GM18505 (cell line): ENCODE measurements around the gene RPS28.
"Not testable (repeated sequence)": the region's sequence is repeated elsewhere in the genome, so short reads cannot be mapped to it uniquely, and the experiment has no call there.

Experiments
- ATAC-seq: cut with Tn5 transposase; IDR thresholded peaks from one replicate; pipeline ENCODE4 v1.9.1; 2021; ENCODE audit not compliant: unreplicated experiment
- POLR2A ChIP-seq: IDR thresholded peaks from 4 replicates; pipeline ENCODE4 v1.6.1; 2011; ENCODE audit warnings: borderline replicate concordance; ENCODE audit not compliant: insufficient read depth, insufficient read length; ENCODE audit errors: extremely low read depth

RPS28 gene

DNA sequence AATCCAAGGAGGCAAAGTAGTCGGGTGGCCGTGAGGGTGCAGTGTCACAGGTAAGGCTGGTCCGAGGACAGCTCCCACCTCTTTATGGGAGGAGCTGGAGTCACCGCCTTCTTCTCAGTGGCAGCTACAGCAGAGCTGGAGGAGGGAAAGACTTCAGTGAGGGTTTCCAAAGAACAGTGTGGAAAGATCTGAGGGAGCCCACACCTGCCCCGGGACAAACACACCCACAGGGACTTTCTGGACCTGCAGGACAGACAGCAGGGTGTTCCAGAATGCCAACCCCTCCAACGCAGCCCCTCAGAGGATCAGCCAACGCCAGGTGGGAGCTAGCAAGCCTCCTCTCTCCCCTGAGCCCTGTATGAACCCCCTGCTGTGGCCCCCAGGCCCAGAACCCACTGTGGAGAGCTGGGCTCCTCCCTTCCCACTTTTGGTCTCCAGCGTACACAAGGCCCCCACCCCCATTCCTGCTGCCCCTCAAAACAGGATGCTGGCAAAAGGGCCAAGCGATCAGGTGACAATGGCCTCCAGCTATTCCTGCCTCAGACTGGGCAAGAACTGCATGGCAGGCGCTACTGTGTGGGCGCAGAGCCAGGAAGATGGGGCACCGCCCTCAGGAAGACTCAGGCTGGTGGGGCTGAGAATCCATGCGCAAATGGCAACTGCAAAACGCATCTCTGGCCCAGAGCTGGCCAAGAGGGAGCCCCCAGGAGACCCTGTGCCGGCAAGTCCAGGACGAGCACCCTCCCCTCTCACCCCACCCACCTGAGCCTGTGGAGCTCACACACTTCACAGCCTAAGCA is 9.6 kb upstream of the RPS28 start:
- TF ChIP-seq POLR2A, result no peak
- ATAC-seq, result no peak

DNA sequence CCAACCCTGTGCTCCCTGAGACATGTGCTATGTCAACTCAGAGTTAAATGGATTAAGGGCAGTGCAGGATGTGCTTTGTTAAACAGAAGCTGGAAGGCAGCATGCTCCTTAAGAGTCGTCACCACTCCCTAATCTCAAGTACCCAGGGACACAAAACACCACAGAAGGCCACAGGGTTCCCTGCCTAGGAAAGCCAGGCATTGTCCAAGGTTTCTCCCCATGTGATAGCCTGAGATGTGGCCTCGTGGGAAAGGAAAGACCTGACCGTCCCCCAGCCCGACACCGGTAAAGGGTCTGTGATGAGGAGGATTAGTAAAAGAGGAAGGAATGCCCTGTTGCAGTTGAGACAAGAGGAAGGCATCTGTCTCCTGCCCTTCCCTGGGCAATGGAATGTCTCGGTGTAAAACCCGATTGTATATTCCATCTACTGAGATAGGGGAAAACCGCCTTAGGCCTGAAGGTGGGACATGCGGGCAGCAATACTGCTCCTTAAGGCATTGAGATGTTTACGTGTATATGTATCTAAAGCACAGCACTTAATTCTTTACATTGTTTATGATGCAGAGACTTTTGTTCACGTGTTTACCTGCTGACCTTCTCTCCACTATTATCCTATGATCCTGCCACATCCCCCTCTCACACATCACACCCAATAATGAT is 6.2 kb upstream of the RPS28 start:
- not testable (repeated sequence) for ATAC-seq

DNA sequence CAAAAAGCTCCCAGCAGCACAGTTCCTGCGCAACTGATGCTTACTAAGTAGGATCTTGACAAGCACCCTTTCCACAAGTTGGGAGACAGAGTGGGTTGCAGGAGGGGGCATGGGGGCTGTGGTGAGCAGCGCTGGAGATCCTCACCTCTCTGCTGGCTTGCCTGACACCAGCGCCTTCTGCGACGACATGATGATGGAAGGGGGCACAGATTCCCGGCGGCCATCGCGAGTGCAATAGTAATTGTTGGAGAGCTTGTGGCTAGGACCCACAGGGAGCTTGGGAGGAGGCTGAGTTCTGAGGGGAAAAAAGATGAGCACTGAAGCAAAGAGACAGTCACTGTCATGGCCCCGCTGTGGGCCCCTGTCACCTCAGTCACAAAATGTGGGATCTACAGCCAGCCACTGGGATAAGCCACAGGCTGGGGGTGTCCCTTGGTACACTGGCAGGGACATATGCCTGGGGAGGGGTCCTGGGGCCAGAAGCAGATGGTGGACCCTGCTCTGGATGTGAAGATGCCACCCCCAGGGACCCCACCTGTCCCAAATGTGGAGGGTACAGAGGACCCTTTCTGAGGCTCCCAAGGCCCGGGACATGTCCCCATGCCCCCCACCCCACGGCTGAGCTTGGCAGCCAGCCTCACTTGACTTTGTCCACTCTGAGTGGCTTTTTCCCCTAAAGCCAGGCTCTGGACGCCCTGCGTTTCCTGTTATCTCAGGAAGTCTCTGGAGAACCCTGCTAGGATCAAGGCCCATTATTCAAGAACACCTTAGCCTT is 4.8 kb upstream of the RPS28 start:
- no peak for TF ChIP-seq POLR2A
- no peak for ATAC-seq

DNA sequence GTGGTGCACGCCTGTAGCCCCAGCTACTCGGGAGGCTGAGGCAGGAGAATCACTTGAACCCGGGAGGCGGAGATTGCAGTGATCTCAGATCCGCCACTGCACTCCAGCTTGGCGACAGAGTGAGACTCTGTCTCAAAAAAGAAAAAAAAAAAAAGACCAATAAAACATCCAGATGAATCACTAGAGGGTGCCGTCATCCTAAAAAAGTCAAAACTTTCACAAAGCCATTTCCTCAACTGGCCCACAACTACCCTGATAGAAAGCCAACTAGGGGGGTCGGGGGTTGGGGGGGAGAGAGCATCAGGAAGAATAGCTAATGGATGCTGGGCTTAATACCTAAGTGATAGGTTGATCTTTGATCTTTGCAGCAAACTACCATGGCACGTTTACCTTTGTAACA is 2.5 kb upstream of the RPS28 start:
- ATAC-seq, result not testable (repeated sequence)

DNA sequence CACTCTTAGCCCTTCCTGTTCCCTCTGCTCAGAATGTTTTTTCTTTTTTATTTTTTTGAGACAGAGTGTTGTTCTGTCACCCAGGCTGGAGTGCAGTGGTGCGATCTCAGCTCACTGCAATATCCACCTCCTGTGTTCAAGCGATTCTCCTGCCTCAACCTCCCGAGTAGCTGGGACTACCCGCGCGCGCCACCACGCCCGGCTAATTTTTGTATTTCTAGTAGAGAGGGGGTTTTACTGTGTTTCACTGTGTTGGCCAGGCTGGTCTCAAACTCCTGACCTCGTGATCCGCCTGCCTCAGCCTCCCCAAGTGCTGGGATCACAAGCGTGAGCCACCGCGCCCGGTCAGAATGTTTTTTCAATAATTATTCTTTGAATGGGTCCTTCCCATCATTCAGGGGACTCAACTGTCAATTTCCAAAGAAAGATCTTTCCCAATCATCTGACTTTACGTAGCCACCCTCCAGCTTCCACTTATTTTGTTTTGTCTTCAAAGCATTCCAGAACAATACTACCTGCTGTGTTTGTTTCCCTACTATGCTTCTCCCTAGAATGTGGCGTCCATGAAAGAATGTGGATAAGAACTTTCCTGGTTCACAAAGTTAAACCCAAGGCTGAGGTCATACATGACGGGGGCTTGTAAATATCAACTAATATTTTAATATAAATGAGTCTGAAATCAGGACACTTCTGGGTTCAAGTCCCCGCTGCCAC is 1.3 kb upstream of the RPS28 start:
- no peak for ATAC-seq
- no peak for TF ChIP-seq POLR2A

DNA sequence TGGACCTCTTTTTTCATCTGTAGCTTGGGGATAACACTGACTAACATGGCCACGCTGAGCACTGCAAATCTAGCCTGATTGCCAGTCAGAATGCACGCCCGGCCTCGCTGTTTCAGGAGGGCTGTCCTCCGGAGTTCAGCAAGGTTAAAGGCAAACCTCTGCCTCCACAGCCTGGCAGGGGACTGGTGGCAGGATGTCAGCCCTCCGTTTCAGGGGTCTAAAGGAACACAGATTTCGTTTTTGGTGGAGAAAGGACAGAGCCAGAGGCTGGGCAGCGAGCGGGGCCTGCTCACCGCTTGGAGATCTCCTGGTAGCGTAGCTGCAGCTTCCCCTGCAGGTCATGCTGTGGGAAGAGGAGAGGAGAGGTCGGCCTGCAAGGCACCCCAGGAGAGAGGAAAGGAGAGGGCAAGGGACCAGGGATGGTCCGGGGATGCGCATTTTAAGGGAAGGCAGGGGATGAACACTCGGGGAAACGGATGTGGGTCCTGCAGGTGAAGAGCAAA is 681 bp upstream of the RPS28 start:
- TF ChIP-seq POLR2A, result no peak
- peak; percentile 8 for ATAC-seq

DNA sequence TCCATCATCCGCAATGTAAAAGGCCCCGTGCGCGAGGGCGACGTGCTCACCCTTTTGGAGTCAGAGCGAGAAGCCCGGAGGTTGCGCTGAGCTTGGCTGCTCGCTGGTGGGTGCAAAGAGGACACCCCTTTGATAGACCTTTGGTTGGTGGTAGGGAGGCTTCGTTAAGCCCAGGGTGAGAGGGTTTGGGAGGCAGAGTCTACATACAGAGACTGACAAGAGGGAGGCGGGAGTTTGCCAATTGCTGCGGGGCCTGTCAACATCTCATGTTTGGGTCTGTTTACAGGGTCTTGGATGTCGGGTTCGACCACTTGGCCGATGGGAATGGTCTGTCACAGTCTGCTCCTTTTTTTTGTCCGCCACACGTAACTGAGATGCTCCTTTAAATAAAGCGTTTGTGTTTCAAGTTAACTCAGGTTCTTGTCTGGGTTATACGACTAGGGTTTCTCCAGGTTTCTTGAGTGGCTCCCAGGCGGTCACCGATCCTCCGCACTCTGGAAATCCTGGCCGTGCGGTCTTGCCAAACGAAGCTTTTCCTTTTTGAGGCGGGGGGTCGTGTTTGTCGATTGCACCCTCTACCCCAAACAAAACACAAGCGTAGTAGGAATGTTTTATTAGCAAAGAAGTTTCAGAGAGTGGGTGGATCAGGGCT is 816 bp downstream of the RPS28 start:
- TF ChIP-seq POLR2A, result no peak

DNA sequence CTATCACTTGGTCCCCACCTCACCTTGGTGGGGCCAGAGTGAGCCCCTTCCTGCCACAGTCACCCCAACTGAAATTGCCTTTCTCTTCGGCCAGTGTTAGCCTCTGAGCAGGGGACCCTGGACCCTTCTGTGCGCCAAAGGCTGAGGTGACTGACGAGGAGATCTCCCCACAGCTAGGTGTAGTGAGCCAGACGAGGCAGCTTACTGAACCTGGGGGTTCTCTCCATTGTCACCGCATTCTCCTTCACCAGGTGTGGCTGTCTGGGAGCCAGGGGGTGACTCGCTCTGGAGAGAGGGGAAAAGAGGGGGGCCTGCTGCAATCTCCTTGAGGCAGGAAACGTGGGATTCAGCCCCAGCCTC is 1.3 kb downstream of the RPS28 start:
- TF ChIP-seq POLR2A, result no peak

More for the DNA sequence above, 816 bp downstream of the RPS28 start:
- no peak for ATAC-seq

DNA sequence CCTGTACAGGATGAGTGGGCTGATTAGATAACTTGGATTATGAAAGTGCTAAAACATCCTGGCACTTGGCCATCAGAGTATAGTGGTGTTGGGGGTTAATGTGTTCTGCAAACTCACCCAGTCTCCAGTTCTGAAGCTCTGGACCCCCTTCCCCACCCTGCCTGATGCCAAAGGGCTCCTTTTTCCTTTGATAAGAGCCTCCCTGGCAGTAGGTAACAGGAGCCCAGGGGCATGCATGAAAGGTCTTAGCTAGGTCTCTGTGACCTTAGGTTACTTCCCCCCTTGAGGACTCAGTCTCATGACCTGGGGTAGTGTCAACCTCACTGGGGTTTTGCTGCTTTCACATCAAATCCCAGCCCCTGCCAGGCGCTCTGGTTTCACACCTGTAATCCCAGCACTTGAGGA is 2.5 kb downstream of the RPS28 start:
- ATAC-seq, result no peak
- peak; percentile 37 for TF ChIP-seq POLR2A

More for the DNA sequence above, 1.3 kb downstream of the RPS28 start:
- ATAC-seq, result no peak

DNA sequence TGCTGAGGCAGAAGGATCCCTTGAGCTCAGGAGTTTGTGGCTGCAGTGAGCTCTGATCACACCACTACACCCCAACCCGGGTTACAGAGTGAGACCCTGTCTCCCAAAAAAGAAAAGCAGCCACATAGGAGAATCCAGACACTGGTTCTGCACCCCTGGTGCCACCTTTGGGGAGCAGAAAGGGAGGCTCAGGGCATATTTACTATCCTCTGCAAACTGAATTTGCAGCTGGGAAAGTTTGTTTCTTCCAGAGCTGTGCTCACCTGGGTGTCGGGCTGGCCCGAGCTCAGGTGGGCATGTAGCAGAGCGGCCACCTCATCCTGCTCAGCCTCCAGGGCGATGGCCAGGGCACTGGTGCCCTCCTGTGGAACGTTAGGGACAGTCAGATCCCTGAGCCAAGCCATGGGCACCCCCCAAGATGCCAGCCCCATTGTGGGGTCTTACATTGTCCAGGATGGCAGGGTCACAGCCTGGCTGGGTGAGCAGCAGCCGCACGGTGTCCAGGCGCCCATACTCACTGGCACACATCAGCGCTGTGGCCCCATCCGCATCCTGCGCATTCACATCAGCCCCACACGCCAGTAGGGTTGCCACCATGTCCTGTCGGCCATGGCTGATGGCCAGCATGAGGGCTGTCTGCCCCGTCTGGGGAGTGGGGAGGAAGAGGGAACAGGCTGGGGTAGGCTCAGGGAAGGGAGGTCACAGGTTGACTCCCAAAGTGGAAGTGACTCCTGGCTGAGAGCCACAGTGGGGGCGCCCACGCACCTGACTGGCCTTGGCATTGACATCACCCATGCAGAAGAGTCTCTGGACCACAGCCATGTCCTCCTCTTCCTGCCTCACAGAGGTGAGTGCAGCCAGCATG is 3.1 kb downstream of the RPS28 start:
- TF ChIP-seq POLR2A, result peak; percentile 33
- ATAC-seq, result no peak

DNA sequence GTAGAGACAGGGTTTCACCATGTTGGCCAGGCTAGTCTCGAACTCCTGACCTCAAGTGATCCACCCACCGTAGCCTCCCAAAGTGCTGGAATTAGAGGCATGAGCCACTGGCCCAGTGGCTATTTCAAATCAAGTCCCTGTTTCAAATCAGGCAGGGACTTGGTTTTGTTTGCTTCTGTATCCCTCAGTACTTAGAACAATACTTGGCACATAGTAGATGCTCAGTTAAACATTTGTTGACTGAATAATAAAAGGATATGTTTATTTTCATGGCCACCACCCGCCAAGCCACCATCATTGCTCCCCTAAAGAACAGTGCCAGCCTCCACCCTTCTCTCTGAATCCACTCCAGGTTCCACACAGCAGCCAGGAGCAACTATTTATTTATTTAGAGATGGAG is 4.2 kb downstream of the RPS28 start:
- TF ChIP-seq POLR2A, result no peak
- no peak for ATAC-seq

DNA sequence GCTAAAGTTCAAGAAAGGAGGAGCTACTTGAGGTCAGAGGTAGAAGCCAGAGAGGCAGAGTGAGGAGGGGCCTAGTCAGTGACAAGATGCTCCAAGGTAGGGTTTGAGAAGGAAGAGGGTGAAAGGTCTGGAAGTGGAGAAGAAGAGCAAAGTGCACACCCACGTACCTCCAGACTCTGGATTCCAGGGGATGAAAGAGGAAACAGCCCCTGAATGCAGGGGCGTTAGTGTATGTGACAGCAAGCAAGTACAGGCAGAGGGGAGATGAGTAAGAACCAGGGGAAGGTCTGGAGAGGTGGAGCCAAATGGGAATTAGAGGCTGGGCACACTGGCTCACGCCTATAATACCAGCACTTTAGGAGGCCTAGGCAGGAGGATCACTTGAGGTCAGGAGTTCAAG is 8.7 kb downstream of the RPS28 start:
- no peak for ATAC-seq

DNA sequence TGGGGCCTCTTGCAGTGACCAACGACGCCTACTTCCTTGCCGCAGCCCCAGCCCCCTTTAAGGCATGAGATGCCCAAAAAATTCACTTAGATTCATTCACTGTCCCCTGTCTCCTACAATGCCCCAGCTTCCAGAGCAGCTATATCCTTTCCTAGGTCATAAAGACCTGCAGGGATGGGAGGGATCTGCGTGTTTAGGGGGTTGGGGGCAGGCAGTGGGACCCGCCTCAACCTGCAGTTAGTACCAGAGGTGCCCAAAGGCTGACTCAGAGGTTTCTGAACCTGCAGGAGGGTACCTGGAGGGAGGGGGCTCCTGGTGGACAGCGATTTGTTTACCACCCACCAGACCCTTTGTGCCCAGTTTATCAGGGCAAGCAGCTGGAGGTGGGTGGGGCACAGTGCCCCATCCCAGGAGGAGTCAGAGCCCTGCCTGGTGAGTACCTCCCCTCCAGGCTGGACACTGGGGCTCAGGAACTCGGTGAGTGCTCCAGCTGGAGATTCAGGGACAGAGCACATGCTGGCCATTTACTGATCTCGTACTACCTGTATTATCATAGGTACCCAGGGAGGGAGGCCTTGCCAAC is 10.1 kb downstream of the RPS28 start:
- no peak for ATAC-seq
- no peak for TF ChIP-seq POLR2A

More for the DNA sequence above, 8.7 kb downstream of the RPS28 start:
- no peak for TF ChIP-seq POLR2A
